Kidney tubule cell (primary cell): ENCODE results near the gene FXYD5.
"Not testable (repeated sequence)": the region's sequence is repeated elsewhere in the genome, so short reads cannot be mapped to it uniquely, and the experiment has no call there.

Experiments
- DNase-seq: peaks from one replicate; pipeline ENCODE4 v3.0.0-alpha.2; 2018; ENCODE audit warnings: low spot score

Gene FXYD5

DNA sequence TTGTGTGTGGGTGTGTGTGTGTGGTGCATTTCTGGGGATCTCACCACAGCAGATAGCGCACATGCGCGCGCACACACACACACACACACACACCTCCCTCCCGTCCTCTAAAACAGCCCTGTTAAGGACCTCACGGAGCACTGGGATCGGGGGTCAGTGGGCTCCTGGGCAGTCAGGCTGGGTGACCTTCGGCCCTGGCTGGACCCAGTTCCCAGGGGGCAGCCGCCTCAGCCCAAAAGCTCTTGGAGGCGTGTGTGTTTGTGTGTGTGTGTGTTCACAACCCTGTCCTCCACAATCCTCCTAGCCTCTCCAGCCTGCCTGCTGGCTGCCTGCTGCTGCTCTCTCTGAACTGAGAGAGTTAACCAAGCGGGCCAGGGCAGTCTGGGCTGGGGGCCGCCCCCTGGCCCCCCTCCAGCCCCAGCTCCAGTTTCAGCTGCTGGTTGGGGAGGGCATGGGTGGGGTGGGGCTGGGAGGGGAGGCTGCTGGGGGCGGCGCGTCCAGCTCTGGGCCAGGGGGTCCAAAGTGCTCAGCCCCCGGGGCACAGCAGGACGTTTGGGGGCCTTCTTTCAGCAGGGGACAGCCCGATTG lies 16.1 kb upstream of the FXYD5 start, which contains the start of gene FXYD1:
Gene FXYD1 (plus strand): TSS at position 520 of the 588 bp plus-strand sequence. CDS start 1,256 bp downstream, outside the sequence.
- no peak for DNase-seq

DNA sequence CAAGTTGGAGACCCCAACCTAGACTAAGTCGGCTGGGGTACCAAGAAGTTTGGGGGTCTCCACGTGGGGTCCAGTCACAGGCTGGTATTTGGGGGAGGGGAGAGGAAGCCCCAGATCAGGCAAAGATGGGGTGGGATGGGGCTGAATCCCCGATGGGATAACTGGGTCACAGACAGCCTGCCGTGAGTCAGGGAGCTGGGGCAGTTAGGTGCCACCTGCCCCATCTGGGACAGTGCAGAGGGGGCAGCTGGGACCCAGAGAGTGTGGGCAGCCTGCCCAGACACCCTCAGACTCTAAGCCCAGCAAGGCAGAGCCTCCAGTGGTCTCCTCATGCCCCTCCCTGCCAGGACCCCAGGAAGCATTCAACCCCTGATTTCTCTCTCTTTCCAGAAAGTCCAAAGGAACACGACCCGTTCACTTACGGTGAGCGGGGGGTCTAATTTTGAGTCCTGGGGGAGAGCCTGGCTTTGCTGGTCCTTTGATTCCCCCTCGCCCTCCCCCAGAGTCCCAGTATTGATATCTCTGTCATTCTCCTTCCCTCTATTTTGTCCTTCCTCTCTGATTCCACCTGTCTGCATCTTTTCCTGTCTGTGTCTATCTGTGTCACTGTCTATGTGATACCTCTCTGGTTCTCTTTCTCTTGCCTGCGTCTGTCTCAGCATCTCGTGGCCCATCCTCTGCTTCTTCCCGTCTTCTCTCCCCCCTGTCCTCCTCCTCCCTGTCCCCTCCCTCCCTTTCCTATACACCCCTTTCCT lies 14.2 kb upstream of the FXYD5 start:
- DNase-seq = no peak

DNA sequence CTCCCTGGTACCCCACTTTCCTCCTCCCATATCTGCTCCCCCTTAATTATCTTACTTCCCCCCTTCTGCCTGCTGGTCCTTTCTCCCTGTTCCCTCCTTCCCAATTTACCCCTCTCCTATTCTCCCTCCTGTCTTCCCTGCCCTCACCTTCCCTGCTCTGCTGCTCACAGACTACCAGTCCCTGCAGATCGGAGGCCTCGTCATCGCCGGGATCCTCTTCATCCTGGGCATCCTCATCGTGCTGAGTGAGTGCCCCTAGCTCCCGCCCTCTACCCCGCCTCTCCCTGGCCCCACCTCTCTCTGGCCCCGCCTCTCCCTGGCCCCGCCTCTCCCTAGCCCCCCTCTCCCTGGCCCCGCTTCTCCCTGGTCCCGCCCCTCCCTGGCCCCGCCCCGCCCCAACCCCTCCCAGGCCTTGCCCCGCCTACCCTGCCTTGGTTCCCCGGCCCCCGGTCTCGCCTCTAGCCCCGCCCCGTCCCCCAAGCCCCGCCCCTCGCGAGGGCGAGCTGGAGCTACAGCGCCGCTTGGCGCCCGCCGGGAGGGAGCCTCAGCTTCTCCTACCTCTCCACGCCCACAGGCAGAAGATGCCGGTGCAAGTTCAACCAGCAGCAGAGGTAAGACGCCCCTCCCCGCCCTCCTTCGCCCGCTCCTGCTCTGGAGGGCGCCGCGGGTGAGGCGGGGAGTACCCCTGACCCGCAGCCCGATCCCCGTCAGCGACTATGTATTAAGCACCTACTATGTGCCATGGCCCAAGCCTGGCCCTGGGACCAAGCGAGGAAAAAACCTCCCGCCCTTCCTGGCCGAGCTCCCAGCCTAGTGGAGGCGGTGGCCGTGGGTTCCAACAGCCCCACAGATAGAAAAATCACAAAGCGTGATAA lies 13.3 kb upstream of the FXYD5 start:
- peak; percentile 89 for DNase-seq

DNA sequence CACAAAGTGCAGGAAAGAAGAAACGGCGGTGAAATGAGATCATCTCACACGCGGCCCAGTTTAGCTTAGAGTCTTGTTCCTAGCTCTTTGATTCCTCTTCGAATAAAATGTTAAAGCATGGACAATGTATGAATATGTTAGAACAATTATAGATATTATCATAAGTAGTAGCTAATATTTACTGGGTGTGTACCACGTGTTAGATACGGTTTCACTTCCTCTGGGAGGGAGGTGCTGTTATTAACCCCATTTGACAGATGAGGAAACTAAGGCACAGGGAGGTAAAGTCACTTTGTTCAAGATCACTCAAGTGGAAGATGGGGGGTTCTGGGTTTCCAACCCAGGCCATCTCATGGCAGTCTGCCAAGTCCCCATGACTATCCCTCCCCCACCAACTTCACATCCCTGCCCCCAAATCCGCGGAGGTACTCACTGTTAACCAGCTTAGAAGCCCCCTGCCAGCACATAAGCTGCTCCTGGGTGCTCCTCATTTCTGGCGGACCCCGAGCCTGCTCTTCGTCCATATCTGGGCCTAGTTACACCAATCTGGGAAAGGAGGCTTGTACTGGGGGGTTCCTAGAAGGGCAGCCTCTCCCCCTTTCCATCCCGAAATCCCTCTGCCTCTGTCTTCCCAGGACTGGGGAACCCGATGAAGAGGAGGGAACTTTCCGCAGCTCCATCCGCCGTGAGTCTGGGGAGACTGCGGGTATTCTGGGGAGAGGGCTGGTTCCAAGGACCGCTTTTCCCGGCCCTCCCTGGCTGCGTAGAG lies 12.5 kb upstream of the FXYD5 start:
- no peak for DNase-seq

DNA sequence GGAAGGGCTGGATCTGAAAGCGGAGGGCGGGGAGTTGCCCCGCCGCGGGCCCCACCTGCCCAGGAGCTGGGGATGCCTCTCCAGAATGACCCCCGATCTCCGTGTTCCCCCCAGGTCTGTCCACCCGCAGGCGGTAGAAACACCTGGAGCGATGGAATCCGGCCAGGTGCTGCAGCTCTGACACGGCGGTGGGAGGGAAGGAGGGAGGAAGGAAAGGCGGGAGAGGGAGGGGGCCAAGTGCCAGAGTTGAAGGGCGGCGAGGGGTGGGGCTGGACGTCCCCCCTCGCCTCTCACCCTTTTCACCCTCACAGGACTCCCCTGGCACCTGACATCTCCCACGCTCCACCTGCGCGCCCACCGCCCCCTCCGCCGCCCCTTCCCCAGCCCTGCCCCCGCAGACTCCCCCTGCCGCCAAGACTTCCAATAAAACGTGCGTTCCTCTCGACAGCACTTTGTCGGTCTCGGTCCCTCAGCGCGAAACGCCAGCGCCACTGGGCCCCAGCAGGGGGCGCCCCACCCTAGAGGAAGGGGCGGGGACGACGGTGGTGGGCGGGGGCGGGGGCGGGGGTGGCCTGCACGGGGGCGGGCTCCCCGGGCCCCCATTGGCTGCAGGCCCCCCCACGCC lies 11.8 kb upstream of the FXYD5 start:
- DNase-seq = peak; percentile 42

DNA sequence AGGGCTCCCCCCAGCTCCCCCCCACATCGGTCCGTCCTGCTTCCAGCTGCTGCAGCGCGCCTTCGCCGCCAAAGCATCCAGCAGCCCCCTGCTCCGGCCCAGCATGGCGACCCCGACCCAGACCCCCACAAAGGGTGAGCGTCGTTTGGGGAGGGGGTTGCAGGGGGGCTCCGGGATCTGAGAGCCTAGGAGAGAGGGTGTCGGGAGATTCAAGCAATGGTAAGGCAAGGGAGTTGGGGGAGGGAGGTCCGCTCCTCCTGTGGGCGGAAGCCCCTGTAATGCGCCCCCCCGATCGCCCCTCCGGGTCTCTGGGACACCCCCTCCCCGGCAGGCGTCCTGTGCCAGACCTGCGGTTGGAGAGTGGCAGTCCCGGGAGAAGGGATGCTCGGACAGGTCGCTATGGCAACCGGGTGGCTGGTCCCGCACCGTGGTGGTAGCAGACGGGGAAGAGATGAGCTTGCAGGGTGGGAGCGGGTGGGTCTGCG lies 11.3 kb upstream of the FXYD5 start, which contains the start of gene FXYD7:
Gene FXYD7 (plus strand): TSS at position 25 of the 485 bp plus-strand sequence. CDS start 79 bp downstream, at position 104.
- no peak for DNase-seq

DNA sequence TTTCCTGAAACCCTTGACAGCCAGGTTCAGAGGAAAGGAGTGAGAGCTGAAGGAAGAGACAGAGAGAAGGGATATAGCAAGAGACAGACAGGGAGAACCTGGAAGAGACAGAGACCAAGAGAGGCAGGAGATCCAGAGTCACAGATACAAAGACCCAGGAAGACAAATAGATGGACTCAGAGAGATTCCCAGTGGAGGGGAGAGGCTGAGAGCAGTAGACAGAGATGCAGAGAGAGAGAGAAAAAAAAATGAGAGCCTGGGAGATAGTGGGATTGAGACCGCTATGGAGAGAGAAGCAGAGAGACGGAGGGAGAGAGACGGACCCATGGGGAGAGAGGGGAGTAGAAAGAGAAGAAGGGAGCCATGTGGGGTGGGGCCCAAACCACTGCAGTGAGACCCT lies 10.7 kb upstream of the FXYD5 start:
- no peak for DNase-seq

DNA sequence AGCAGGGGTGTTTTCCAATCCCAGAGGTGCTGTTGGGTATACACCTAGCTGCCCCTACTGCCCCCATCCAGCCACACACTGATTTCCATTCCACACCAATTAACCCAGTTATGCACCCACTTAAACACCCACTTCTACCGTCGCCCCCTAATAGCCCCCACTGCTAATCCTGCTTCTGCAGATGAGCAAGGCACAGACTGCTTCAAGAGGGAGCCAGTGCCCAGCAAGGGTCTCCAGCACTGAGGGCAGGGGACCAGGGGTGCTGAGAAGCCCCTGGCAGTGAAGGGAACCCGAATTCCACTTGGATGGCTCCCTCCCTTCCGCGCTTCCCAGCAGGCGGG lies 10.3 kb upstream of the FXYD5 start:
- no peak for DNase-seq

DNA sequence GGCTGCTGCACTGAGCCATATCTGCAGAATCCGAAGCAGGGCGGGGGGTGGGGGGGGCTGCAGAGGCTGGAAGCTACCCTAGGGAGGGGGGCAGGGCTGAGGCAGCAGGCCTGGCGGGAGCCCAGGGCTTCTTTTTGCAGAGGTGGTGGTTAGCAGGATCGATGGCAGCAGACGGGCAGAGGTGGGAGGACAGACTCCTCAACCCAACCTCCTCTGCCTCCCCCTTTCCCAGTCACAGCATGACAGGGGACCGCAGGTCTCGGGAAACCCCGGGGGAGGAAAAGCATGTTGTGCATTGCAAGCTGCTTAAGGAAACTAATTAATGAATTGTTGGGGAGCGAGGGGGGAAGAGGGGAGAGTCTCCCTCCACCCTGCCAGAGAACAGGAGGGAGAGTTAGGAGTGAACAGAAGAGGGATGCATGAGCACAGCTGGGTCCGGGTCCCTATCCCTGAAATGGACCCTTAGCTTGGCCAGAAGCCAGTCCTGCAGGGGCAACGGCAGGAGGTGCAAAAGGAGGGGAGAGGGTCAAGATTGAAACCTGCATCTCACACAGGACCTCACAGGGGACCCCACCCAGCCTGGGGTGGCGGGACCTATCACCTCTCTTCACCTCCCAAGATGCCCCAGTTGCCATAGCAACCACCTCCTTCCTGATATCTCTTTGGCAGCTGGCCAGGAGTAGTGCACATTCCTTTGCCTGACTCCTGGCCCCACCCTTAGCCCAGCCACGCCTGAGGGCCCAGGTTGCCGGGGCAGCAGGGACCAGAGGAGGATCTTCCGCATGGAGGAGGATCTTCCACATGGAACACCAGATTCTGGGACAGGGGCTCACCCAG lies 9.7 kb upstream of the FXYD5 start:
- DNase-seq = peak; percentile 92

DNA sequence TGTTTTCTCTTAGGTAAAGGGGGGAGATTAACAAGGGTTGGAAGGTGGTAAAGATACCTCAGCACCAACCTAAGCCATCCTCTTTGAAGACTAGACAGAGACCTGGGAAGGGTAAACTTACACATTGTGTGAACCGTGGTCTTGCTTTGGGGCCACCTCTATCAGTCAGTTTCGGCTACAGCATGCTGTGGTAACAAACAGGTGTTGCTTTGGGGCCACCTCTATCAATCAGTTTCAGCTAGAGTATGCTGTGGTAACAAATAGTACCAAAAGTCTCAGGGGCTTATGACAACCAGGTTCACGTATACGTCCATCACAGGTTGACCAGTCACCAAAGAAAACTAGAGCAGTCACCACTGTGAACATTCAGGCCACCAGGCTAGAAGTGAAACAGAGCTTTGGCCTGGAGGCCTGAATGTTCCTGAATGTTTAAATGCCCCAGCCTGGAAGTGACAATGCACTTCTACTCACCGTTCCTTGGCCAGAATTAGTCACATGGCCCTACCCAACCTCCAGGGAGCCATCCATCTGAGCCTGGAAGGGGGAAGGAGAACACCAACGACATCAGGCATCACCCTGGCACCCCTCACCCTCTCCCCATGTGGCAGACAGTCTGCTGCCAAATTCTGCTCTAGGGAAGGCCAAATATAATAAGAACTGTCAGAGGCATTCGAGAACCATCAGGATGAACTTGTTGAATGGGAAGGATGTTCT lies 7.6 kb upstream of the FXYD5 start:
- no peak for DNase-seq

DNA sequence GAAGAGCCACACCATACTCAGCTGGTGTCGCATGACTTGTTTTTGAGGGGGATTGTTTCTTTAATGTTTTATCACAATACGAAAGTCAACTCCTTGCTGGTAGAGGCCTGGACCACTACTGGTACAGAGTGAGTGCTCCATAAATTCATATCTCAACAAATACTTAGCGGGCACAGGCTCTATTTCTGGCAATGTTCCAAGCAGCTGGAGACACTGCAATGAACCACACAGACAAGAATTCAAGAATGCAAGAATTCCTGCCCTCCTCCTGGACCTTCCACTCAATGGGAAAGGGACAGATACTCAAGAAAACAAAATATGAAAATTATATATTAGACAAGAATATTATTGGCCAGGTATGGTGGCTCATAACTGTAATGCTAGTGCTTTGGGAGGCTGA lies 5.1 kb upstream of the FXYD5 start:
- no peak for DNase-seq

DNA sequence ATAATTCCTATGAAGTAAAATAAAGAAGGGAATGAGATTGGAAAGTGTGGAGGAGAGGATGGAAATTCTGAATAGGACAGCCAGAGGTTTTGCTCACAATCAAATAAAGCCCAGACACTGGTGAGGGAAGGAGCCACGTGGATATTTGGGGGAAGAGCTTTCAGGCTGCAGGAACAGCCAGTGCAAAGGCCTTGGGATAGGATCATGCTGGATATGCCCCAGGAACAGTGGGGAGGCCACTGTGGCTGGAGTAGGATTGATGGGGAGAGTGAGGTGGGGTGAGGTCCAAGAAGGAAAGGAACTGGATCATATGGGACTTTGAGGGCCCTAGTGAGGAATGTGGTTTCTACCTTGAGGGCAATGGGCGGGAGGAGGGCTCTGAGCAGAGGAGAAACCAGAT lies 4.1 kb upstream of the FXYD5 start:
- no peak for DNase-seq

DNA sequence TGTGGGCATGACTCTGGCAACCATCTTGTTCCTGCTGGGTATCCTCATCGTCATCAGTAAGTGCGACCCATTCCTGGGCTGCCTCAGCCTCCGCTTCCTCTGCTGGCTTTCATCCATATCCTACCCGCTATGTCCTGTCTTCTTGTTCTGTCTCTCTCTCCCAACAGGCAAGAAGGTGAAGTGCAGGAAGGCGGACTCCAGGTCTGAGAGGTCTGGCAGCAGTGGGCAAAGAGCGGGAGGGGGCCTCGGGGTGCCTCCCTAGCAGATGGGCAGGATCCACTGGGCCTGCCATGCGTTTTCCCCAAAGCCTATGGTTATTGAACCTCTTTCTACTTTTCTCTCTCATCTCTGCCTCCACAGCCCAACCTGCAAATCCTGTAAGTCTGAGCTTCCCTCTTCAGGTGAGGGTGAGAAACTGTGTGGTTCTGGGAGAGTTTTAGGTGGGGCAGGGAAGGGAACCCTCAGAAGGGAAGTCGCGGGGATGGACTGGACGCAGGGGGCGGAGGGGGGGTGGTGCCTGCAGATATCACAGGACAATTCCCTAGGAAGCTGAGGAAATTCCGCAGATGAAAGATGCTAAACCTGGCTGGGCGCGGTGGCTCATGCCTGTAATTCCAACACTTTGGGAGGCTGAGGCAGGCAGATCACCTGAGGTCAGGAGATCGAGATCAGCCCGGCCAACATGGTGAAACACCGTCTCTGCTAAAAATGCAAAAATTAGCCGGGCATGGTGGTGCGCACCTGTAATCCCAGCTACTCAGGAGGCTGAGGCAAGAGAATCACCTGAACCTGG lies 3.1 kb upstream of the FXYD5 start:
- DNase-seq = no peak

DNA sequence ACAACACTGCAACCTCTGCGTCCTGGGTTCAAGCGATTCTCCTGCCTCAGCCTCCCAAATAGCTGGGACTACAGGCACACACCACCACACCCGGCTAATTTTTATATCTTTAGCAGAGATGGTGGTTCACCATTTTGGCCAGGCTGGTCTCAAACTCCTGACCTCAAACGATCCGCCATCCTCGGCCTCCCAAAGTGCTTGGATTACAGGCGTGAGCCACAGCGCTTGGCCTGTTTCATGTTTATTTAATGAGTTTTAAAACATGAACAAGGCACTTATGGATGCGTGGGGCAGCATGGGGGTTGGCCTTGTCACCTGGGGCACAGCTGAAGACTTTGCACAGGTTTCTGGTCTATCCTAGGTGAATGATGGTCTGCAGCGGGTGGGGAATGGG lies 1.4 kb upstream of the FXYD5 start:
- DNase-seq = not testable (repeated sequence)

DNA sequence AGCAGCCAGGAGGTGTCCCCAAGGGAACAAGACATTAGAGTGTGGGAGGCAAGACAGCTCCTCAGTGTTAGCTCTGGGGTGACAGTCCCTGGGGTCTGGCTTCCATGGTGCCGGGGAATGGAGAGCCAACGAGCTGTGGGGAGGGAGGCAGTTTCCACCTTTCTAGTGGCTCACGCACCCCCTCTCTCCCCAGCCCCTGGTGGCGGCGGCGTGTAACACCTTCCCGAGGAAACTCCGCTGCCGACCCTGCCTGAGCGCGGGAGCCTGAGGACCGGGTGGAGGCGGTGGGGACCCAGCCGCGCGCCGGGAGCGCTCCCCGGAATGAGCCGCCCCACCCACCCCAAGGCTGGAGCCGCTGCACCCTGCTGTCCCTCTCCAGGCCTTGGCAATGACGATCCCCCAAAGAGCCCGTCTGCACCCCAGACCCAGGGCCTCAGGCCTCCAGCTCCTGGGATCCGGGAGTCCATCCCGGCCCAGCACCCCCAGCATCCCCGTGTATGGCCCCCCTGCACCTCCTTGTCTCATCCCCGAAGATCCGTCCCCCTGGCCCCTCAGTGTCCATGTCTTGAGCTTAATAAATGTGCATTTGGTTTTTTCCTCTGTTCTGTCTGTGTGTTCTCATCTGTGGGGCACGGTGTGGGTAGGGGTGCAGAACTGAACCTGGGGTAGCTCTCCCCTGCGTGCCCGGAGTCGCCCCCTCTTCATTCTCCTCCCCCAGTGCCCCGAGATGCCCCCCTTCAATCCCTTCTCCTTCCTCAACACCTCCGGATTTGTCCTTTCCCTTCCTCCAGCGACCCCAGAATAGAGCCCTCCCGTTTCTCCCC lies 622 bp upstream of the FXYD5 start:
- DNase-seq = peak; percentile 53

DNA sequence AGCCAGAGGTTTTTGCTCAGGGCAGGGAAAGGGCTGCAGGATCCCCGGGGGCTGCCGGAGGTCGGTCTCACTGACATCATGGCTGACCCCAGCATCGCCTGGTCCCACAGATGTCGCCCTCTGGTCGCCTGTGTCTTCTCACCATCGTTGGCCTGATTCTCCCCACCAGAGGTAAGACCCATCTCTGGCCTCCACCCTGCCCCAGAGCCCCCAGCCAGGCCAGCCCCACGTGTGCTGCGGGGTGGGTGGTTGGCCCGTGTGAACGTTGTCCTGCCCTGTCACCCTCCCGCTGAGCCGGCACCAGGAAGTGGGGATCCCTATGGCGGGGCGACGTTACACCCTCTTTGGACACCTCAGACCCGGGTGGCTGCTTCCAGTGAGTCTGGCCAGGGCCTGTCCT lies 906 bp downstream of the FXYD5 start:
- DNase-seq = no peak

DNA sequence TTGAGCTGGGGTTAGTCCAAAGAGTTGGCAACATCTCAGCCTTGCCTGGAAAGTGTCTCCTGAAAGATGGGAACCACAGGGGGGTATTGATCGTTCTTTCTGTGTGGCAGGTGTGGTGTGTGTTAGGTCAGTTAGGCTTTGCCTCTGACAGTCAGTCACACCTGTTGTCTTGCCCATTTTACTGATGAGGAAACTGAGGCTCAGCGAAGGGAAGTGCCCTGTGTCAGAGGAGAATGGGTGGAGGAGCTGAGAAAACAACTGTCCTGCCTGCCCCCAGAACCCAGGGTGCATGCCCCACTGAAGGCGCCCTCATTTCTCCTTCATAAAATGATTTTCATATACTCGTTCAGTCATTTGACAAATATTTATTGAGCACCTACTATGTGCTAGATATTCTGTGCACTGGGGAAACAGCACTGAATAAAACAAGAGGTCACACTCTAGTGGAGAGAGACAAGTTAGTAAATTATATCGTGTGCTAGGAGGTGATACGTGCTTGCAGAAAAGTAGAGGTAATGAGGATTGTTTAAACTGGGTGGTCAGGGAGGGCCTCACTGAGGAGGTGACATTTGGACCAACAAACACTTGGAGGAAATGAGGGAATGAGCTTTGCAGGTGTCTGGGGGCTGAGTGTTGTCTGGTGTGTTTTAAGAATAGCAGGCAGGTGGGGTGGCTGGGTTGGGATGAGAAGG lies 1.6 kb downstream of the FXYD5 start:
- DNase-seq = no peak

DNA sequence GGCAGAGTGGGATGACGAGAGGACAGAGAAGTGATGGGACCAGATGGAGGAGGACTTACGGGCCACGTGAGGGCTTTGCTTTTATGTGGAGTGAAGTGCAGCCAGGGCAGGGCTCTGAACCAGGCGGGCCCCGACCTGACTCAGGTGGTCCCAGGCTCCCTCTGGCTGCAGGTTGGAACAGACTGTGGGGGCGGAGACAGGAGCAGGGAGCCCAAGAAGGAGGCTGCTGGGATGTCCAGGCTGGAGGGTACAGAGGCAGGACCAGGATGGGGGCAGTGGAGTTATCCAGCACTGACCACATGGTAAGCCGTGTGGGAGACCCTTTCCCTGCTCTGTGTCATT lies 2.1 kb downstream of the FXYD5 start:
- no peak for DNase-seq
